ENCODE results near the gene IHH. TPM values are rescaled to one million over a fixed set of nuclear protein-coding genes. Genes with fewer than 3 reads are reported as not detected.

The IHH gene
- total RNA-seq, 1 donor from 2014 or later, result not detected

GRCh38 chr2:219028141-219028540 is 32.6 kb downstream of the IHH start:
- Histone ChIP-seq H3K36me3 (ENCODE audit: control insufficient read depth, insufficient read depth, low read length) (no peaks in the 10 kb centered on the region), H3K27me3 (ENCODE audit: control insufficient read depth, insufficient read depth, low read length) (peaks cover 35% of the 10 kb centered on the region), H3K4me3 (ENCODE audit: low read depth, low read length) (no peak overlapping the region)
- no peak for TF ChIP-seq CTCF (IDR thresholded peaks at IDR 0.05; ENCODE audit: insufficient read depth, low read length, poor library complexity, severe bottlenecking)
- DNase-seq (ENCODE audit: low read depth), result no peak

GRCh38 chr2:219027511-219028055 is 33.1 kb downstream of the IHH start:
- peaks cover 38% of the 10 kb centered on the region for H3K27me3 ChIP-seq (ENCODE audit: control insufficient read depth, insufficient read depth, low read length)
- TF ChIP-seq CTCF (IDR thresholded peaks at IDR 0.05; ENCODE audit: insufficient read depth, low read length, poor library complexity, severe bottlenecking), result no peak

GRCh38 chr2:219026946-219027345 is 33.8 kb downstream of the IHH start:
- peaks cover 36% of the 10 kb centered on the region for H3K27me3 ChIP-seq (ENCODE audit: control insufficient read depth, insufficient read depth, low read length)
- no peak overlapping the region for H3K4me3 ChIP-seq (ENCODE audit: low read depth, low read length)
- H3K36me3 ChIP-seq (ENCODE audit: control insufficient read depth, insufficient read depth, low read length), result no peaks in the 10 kb centered on the region
- TF ChIP-seq CTCF (IDR thresholded peaks at IDR 0.05; ENCODE audit: insufficient read depth, low read length, poor library complexity, severe bottlenecking), result no peak
- DNase-seq (ENCODE audit: low read depth), result no peak

More at GRCh38 chr2:219027511-219028055, 33.1 kb downstream of the IHH start:
- no peak overlapping the region for H3K4me3 ChIP-seq (ENCODE audit: low read depth, low read length)
- DNase-seq (ENCODE audit: low read depth), result no peak
- H3K36me3 ChIP-seq (ENCODE audit: control insufficient read depth, insufficient read depth, low read length), result no peaks in the 10 kb centered on the region

- TF ChIP-seq CTCF (IDR thresholded peaks at IDR 0.05; ENCODE audit: insufficient read depth, low read length, poor library complexity, severe bottlenecking), result no peak
- no peak for DNase-seq (ENCODE audit: low read depth)
Observed at GRCh38 chr2:219025637-219026585, 34.8 kb downstream of the IHH start.

GRCh38 chr2:219024059-219024458 is 36.7 kb downstream of the IHH start:
- no peak for TF ChIP-seq CTCF (IDR thresholded peaks at IDR 0.05; ENCODE audit: insufficient read depth, low read length, poor library complexity, severe bottlenecking)
- no peak overlapping the region for H3K4me3 ChIP-seq (ENCODE audit: low read depth, low read length)
- H3K27me3 ChIP-seq (ENCODE audit: control insufficient read depth, insufficient read depth, low read length), result peaks cover 36% of the 10 kb centered on the region
- no peak for DNase-seq (ENCODE audit: low read depth)
- no peaks in the 10 kb centered on the region for H3K36me3 ChIP-seq (ENCODE audit: control insufficient read depth, insufficient read depth, low read length)

More at GRCh38 chr2:219025637-219026585, 34.8 kb downstream of the IHH start:
- H3K27me3 ChIP-seq (ENCODE audit: control insufficient read depth, insufficient read depth, low read length), result peaks cover 34% of the 10 kb centered on the region
- H3K36me3 ChIP-seq (ENCODE audit: control insufficient read depth, insufficient read depth, low read length), result no peaks in the 10 kb centered on the region
- H3K4me3 ChIP-seq (ENCODE audit: low read depth, low read length), result no peak overlapping the region
